ENCODE results near the gene ATP11A. TPM values are rescaled to one million over a fixed set of nuclear protein-coding genes. Genes with fewer than 3 reads are reported as not detected.

Gene ATP11A
- total RNA-seq, 2 donors from 2014 or later = 15.8 to 19.6 TPM

- Histone ChIP-seq H3K4me1 (no peaks in the 10 kb centered on the region), H3K27ac (no peak overlapping the region), H3K36me3 (no peaks in the 10 kb centered on the region), H3K9me3 (no peaks in the 10 kb centered on the region), H3K4me3 (no peak overlapping the region), H3K9ac (ENCODE audit: low read depth in 2 of 2, low read length in 2 of 2) (no peak overlapping the region), H3K27me3 (no peaks in the 10 kb centered on the region)
- TF ChIP-seq, protein P1, sequence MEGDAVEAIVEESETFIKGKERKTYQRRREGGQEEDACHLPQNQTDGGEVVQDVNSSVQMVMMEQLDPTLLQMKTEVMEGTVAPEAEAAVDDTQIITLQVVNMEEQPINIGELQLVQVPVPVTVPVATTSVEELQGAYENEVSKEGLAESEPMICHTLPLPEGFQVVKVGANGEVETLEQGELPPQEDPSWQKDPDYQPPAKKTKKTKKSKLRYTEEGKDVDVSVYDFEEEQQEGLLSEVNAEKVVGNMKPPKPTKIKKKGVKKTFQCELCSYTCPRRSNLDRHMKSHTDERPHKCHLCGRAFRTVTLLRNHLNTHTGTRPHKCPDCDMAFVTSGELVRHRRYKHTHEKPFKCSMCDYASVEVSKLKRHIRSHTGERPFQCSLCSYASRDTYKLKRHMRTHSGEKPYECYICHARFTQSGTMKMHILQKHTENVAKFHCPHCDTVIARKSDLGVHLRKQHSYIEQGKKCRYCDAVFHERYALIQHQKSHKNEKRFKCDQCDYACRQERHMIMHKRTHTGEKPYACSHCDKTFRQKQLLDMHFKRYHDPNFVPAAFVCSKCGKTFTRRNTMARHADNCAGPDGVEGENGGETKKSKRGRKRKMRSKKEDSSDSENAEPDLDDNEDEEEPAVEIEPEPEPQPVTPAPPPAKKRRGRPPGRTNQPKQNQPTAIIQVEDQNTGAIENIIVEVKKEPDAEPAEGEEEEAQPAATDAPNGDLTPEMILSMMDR (IDR thresholded peaks at IDR 0.05) = no peak
- intact Hi-C loops (cut with DNase I) = loop anchor here (10.0 kb wide), 2 partner anchors 228 to 278 kb away; no protein-coding TSS in a partner anchor
- no peak for DNase-seq
Observed at GRCh38 chr13:112647256-112647655, 42.6 kb upstream of the ATP11A start.

GRCh38 chr13:112648101-112648500, 41.7 kb upstream of the ATP11A start:
- H3K27ac ChIP-seq = no peak overlapping the region
- intact Hi-C loops (cut with DNase I) = loop anchor here (10.0 kb wide), 2 partner anchors 227 to 277 kb away; no protein-coding TSS in a partner anchor
- H3K4me1 ChIP-seq = no peaks in the 10 kb centered on the region
- H3K27me3 ChIP-seq = no peaks in the 10 kb centered on the region
- H3K9ac ChIP-seq (ENCODE audit: low read depth in 2 of 2, low read length in 2 of 2) = no peak overlapping the region
- no peaks in the 10 kb centered on the region for H3K9me3 ChIP-seq
- DNase-seq = no peak
- H3K36me3 ChIP-seq = no peaks in the 10 kb centered on the region
- TF ChIP-seq, protein P1 (IDR thresholded peaks at IDR 0.05) = no peak
- H3K4me3 ChIP-seq = no peak overlapping the region

DNA sequence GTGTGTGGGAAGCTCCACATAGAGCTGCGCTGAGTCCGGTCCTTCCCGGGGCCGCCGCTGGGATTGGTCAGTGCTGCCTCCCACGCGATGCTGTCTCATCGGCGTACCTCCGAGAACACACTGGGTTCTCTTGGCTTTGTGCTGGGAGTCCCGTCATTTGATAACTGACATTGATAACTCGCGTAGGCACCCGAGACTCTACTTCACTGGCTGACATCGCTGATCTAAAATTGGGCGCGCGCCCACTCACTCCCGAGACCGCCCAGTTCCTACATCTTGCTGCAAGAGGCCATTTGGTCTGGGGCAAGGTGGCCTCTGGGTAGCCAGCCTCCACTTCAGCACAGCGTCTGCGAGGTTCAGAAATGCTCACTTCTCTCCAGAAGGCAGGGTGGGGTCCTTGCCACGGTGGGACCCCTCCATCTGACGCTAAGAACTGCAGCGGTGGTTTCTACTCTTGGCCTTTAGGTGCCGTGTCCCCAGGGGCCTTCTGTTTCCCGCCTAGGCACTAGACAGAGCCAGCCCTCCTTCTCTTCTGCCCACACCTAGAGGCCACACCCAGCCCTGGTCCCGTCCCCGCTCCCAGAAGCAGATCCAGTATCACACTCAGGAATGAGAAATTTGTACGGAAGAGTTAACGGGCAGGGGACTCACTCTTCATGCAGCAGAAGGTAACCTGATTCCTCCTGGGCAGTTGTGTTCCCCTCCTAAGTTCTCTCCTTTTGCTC, 40.7 kb upstream of the ATP11A start:
- H3K4me1 ChIP-seq = no peaks in the 10 kb centered on the region
- H3K36me3 ChIP-seq = no peaks in the 10 kb centered on the region
- intact Hi-C loops (cut with DNase I) = loop anchor here (10.0 kb wide), 2 partner anchors 226 to 276 kb away; no protein-coding TSS in a partner anchor
- H3K9ac ChIP-seq (ENCODE audit: low read depth in 2 of 2, low read length in 2 of 2) = no peak overlapping the region
- H3K27me3 ChIP-seq = no peaks in the 10 kb centered on the region
- DNase-seq = no peak
- TF ChIP-seq, protein P1 (IDR thresholded peaks at IDR 0.05) = no peak
- H3K9me3 ChIP-seq = no peaks in the 10 kb centered on the region
- H3K4me3 ChIP-seq = no peak overlapping the region
- H3K27ac ChIP-seq = no peak overlapping the region

DNA sequence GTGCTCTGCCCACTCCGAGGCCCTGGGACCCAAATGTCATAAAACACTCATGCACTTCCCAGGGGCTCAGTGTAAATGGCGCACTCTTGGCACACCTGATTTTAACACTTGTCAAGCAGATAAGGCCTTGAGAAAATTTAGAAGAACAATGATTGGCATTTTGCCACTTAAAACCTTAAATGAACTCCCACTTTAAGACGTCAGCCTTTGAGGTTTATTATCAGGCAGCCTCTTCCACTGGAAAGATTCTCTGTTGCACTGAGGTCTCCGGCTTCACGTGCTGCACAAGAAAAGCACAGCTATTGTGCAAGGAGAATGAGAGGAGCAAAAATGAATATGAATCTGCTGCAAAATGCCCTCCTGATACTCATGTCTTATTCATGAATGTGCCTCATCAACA, 38.5 kb upstream of the ATP11A start:
- intact Hi-C loops (cut with DNase I) = no loop called here
- no peaks in the 10 kb centered on the region for H3K4me1 ChIP-seq
- DNase-seq = no peak
- H3K9me3 ChIP-seq = no peaks in the 10 kb centered on the region
- no peak overlapping the region for H3K4me3 ChIP-seq
- H3K27ac ChIP-seq = no peak overlapping the region
- H3K36me3 ChIP-seq = no peaks in the 10 kb centered on the region
- H3K9ac ChIP-seq (ENCODE audit: low read depth in 2 of 2, low read length in 2 of 2) = no peak overlapping the region
- TF ChIP-seq, protein P1 (IDR thresholded peaks at IDR 0.05) = no peak
- no peaks in the 10 kb centered on the region for H3K27me3 ChIP-seq

GRCh38 chr13:112651750-112652511, 37.9 kb upstream of the ATP11A start:
- Histone ChIP-seq H3K27me3 (no peaks in the 10 kb centered on the region), H3K4me3 (no peak overlapping the region), H3K36me3 (no peaks in the 10 kb centered on the region), H3K4me1 (no peaks in the 10 kb centered on the region), H3K9me3 (no peaks in the 10 kb centered on the region), H3K27ac (no peak overlapping the region), H3K9ac (ENCODE audit: low read depth in 2 of 2, low read length in 2 of 2) (no peak overlapping the region)
- no peak for DNase-seq
- intact Hi-C loops (cut with DNase I) = no loop called here
- TF ChIP-seq, protein P1 (IDR thresholded peaks at IDR 0.05) = no peak

Measured in colonic mucosa (tissue), 4 donors.